Stomach (tissue), 9 donors: Measurements from ENCODE around the gene C1R. TPM values are rescaled to one million over a fixed set of nuclear protein-coding genes. Genes with fewer than 3 reads are reported as not detected.

Source experiments
- DNase-seq, 2 donors: peaks; one replicate each; pipeline versions ENCODE4 v3.0.0 to v3.0.0-alpha.2; 2013 to 2019
- H3K27ac ChIP-seq, 5 donors: fragments of 200-600 bp in 4 of 5; sonication (generic) in 4 of 5; one replicate each; pipeline ENCODE4 v1.5.1; 2013 to 2019; ENCODE audit warnings: mild to moderate bottlenecking in 1 of 5, moderate library complexity in 1 of 5
- H3K27me3 ChIP-seq, 3 donors: fragments of 200-600 bp; sonication (generic); one replicate each; pipeline ENCODE4 v1.5.1; 2017 to 2019; ENCODE audit warnings: mixed run types in 1 of 3
- H3K36me3 ChIP-seq, 4 donors: fragments of 200-600 bp; sonication (generic); 1 replicate in 3 of 4; 2 replicates in 1 of 4; pipeline ENCODE4 v1.5.1; 2016 to 2019
- H3K4me1 ChIP-seq, 4 donors: fragments of 200-600 bp; sonication (generic); one replicate each; pipeline ENCODE4 v1.5.1; 2016 to 2019
- H3K4me3 ChIP-seq, 4 donors: fragments of 200-600 bp; sonication (generic) in 3 of 4; one replicate each; pipeline ENCODE4 v1.5.1; 2016 to 2019; ENCODE audit warnings: mild to moderate bottlenecking in 1 of 4
- H3K9me3 ChIP-seq, 4 donors: fragments of 200-600 bp; sonication (generic); one replicate each; pipeline ENCODE4 v1.5.1; 2016 to 2019
- EP300 ChIP-seq: sonication (generic); formaldehyde crosslinking; IDR thresholded peaks from one replicate; pipeline ENCODE4 v1.6.1; 2017; ENCODE audit warnings: antibody characterized with exemption
- POLR2A ChIP-seq, 4 donors: fragments of 450-650 bp; IDR thresholded peaks; one replicate each; pipeline ENCODE4 v1.6.1; 2016; ENCODE audit warnings: antibody characterized with exemption in 4 of 4, control low read depth in 2 of 4, mild to moderate bottlenecking in 1 of 4, moderate library complexity in 1 of 4
- POLR2AphosphoS5 ChIP-seq, 3 donors: sonication (generic); formaldehyde crosslinking; IDR thresholded peaks; one replicate each; pipeline ENCODE4 v1.6.1; 2016; ENCODE audit warnings: antibody characterized with exemption in 3 of 3
- WGBS, 5 donors: extraction: QIAGEN DNeasy Blood & Tissue Kit in 3 of 5; methylation state at CpG; one replicate each; pipeline versions ENCODE4 v1.1.5 to v1.1.7; 2013 to 2018; 5-methylcytosine and 5-hydroxymethylcytosine counted together
- intact Hi-C: fragments of 100-400 bp; cut with DNase I; formaldehyde crosslinking; loops from one replicate; pipeline ENCODE4 v1.15.1; 2023; ENCODE audit warnings: low total_unique reads
- polyA plus RNA-seq, 3 donors: library from polyadenylated mRNA; stranded (reverse); fragments of 200-250 nt; gene quantifications; one replicate each; pipeline ENCODE4 v1.2.3, GENCODE V29; 2013
- total RNA-seq, 5 donors: library from RNA; depleted of rRNA; stranded (reverse); fragments of >200 nt; gene quantifications; one replicate each; pipeline versions ENCODE4 v1.1.0 to v1.2.3, GENCODE V29; 2014 to 2016
- TF ChIP-seq, protein P1 (sequence below), 7 experiments: fragments of 450-650 bp in 4 of 7; fragments of 200-600 bp in 3 of 7; sonication (generic) in 3 of 7; IDR thresholded peaks; one replicate each; pipeline ENCODE4 v1.5.1; 2016 to 2019; ENCODE audit warnings: antibody characterized with exemption in 7 of 7, control low read depth in 2 of 7, mild to moderate bottlenecking in 1 of 7
- donor health status: healthy with polysubstance abuse.
- donor health status: Bipolar disorder and iron deficiency.
- donor health status: healthy.

Gene C1R
- total and polyA plus RNA-seq, 8 donors: 68.9 to 312 (median 133) TPM

DNA sequence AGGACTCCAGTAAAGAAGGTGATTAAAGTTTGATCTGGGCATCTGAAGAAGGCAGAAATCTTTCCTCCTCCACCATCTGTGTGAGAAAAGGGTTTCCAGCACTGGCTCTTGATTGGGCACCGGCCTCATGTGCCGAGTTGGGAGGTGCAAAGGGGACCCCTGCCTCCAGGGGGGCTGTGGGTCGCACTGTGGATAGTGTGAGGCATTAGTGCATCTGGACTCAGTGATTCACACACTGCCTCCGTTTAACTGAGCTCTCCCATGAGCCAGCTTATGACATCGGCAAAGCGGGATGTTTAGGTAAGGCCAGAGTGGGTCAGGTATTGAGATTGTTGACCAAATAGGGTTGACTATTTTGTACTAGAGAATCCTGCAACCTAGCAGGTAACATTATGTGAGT lies 22.9 kb downstream of the C1R start:
- intact Hi-C loops: no loop called here
- TF ChIP-seq, protein P1, sequence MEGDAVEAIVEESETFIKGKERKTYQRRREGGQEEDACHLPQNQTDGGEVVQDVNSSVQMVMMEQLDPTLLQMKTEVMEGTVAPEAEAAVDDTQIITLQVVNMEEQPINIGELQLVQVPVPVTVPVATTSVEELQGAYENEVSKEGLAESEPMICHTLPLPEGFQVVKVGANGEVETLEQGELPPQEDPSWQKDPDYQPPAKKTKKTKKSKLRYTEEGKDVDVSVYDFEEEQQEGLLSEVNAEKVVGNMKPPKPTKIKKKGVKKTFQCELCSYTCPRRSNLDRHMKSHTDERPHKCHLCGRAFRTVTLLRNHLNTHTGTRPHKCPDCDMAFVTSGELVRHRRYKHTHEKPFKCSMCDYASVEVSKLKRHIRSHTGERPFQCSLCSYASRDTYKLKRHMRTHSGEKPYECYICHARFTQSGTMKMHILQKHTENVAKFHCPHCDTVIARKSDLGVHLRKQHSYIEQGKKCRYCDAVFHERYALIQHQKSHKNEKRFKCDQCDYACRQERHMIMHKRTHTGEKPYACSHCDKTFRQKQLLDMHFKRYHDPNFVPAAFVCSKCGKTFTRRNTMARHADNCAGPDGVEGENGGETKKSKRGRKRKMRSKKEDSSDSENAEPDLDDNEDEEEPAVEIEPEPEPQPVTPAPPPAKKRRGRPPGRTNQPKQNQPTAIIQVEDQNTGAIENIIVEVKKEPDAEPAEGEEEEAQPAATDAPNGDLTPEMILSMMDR (IDR thresholded peaks at IDR 0.05): no peak
- no peak for TF ChIP-seq EP300
- no peak for TF ChIP-seq POLR2A (IDR thresholded peaks at IDR 0.05)
- TF ChIP-seq POLR2AphosphoS5 (IDR thresholded peaks at IDR 0.05): no peak
- Histone ChIP-seq H3K27ac (peak overlapping the region in 1 of 5 donors; percentile 31), H3K36me3 (peaks cover 0 to 62% (median 50%) of the 10 kb centered on the region in 4 donors), H3K4me3 (no peak overlapping the region), H3K27me3 (no peaks in the 10 kb centered on the region), H3K9me3 (no peaks in the 10 kb centered on the region), H3K4me1 (peaks cover 0 to 24% (median 8%) of the 10 kb centered on the region in 4 donors)
- 79 to 91% (median 86%) methylated on average over 6 of the region's 6 CpGs for WGBS, 5 donors
- no peak for DNase-seq

DNA sequence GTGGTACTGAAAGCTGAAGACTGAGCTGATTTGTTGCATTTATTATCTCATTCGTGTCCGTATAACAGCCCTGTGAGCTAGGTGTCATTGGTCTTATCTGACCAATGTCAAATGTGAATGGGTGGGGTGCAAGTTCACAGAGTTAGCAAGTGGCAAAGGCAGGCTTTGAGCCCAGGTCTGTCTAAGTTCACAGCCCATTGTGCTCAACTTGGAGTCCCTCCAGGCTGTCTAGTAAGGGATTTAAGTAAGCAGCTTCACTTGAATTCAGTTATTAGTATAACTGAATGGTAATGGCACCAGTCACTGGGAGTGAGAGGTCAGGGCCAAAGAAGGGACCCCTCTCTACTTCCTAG lies 23.3 kb downstream of the C1R start:
- DNase-seq: no peak
- Histone ChIP-seq H3K4me1 (peaks cover 0 to 27% (median 8%) of the 10 kb centered on the region in 4 donors), H3K4me3 (no peak overlapping the region), H3K27ac (peak overlapping the region in 2 of 5 donors; percentile 31 to 42), H3K9me3 (no peaks in the 10 kb centered on the region), H3K36me3 (peaks cover 0 to 64% (median 50%) of the 10 kb centered on the region in 4 donors), H3K27me3 (no peaks in the 10 kb centered on the region)
- WGBS, 5 donors: 23 to 45% (median 36%) methylated on average over 2 of the region's 2 CpGs
- TF ChIP-seq POLR2AphosphoS5 (IDR thresholded peaks at IDR 0.05) (no peak), EP300 (no peak), POLR2A (IDR thresholded peaks at IDR 0.05) (no peak)
- TF ChIP-seq, protein P1 (IDR thresholded peaks at IDR 0.05): no peak
- intact Hi-C loops: no loop called here

DNA sequence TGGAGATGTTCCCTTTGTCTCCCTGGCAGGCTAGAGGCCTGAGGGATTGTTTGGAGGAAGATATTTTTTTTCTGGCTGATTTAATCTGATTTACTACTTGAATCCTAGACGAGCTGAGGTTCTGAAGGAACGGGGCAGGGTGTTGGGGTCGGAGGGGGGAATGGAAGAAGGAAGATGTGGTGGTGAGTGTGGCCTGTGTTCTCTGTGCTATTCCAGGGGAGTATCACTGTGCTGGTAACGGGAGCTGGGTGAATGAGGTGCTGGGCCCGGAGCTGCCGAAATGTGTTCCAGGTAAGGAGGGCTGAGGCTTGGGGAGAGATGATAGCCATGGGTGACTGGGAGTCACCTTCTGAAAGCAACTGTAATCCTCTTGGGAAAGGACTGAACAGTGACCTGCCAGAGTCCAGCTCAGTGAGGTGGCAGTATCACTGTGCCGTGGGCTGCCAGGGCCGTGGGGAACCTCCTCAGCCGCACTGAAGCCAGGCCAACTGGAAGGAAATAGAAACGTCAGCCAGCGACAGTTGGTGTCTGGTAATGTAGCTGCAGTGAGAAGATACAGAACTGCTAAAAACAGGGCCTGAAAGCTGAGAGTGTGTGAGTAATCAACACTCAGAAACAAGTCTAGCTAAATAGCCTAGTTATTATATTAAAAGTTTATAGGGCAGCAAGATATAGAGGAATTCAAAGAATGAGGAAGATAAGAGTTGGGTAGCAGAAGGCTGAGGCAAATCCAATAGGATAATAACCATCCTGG lies 23.8 kb downstream of the C1R start:
- Histone ChIP-seq H3K27me3 (no peaks in the 10 kb centered on the region), H3K4me3 (no peak overlapping the region), H3K27ac (peak overlapping the region in 2 of 5 donors; percentile 38 to 42), H3K4me1 (peaks cover 0 to 33% (median 8%) of the 10 kb centered on the region in 4 donors), H3K9me3 (no peaks in the 10 kb centered on the region), H3K36me3 (peaks cover 0 to 70% (median 51%) of the 10 kb centered on the region in 4 donors)
- WGBS, 5 donors: 50 to 60% (median 55%) methylated on average over 11 of the region's 11 CpGs
- intact Hi-C loops: no loop called here
- TF ChIP-seq POLR2A (IDR thresholded peaks at IDR 0.05) (no peak), EP300 (no peak), POLR2AphosphoS5 (IDR thresholded peaks at IDR 0.05) (no peak)
- TF ChIP-seq, protein P1 (IDR thresholded peaks at IDR 0.05): no peak
- DNase-seq: peak in 1 of 2 donors; percentile 32

DNA sequence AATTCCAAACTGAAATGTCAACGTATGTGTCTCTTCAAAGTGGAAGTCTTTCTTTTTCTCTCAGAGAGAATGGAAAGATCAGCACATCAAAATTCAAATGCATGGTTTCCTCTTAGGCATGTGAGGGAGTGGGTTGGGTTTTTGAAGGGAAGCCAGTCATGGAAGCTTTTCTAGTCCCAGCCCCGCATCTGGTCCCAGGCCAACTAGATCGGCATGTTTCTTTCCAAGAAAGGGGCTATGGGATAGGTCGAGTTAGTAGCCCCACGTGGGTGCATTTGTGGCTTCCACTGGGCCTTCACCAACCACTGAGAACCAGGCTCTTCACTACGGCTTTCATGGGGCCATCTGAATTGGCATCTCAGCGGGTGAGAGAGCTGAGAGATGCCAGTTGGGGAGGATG lies 25.1 kb downstream of the C1R start:
- TF ChIP-seq EP300 (no peak), POLR2A (IDR thresholded peaks at IDR 0.05) (no peak), POLR2AphosphoS5 (IDR thresholded peaks at IDR 0.05) (no peak)
- TF ChIP-seq, protein P1 (IDR thresholded peaks at IDR 0.05): no peak
- Histone ChIP-seq H3K9me3 (no peaks in the 10 kb centered on the region), H3K4me1 (peaks cover 0 to 46% (median 12%) of the 10 kb centered on the region in 4 donors), H3K27me3 (no peaks in the 10 kb centered on the region), H3K36me3 (peaks cover 0 to 73% (median 55%) of the 10 kb centered on the region in 4 donors), H3K27ac (no peak overlapping the region), H3K4me3 (no peak overlapping the region)
- DNase-seq: no peak
- 75 to 88% (median 84%) methylated on average over 7 of the region's 7 CpGs for WGBS, 5 donors
- intact Hi-C loops: no loop called here
